Measurements from ENCODE around the gene VAC14.
A peak's percentile ranks its signal among the peaks of the same experiment; 100 is the strongest.

The VAC14 gene

GRCh38 chr16:70765491-70765890 lies 35.5 kb downstream of the VAC14 start:
- TF ChIP-seq EGR1 (IDR thresholded peaks at IDR 0.05) (no peak), NFIC (IDR thresholded peaks at IDR 0.05) (no peak), EP300 (IDR thresholded peaks at IDR 0.05; ENCODE audit: borderline replicate concordance) (no peak), MAX (IDR thresholded peaks at IDR 0.05) (no peak), ZBTB7A (IDR thresholded peaks at IDR 0.05; ENCODE audit: low read depth) (no peak), FOXM1 (IDR thresholded peaks at IDR 0.05; ENCODE audit: borderline replicate concordance, low read depth) (no peak), USF1 (IDR thresholded peaks at IDR 0.05) (no peak), TCF12 (IDR thresholded peaks at IDR 0.05; ENCODE audit: low read depth) (no peak), YY1 (IDR thresholded peaks at IDR 0.05; ENCODE audit: low read depth) (no peak)

GRCh38 chr16:70764632-70765031 lies 36.3 kb downstream of the VAC14 start:
- TF ChIP-seq USF1 (IDR thresholded peaks at IDR 0.05) (no peak), EP300 (IDR thresholded peaks at IDR 0.05; ENCODE audit: borderline replicate concordance) (no peak), NFIC (IDR thresholded peaks at IDR 0.05) (no peak)

GRCh38 chr16:70760221-70760620 lies 40.7 kb downstream of the VAC14 start:
- TF ChIP-seq EGR1 (IDR thresholded peaks at IDR 0.05) (no peak), TEAD4 (IDR thresholded peaks at IDR 0.05) (no peak), RAD21 (IDR thresholded peaks at IDR 0.05; ENCODE audit: low read depth) (no peak; the same call in 1 of the 2 replicates), EP300 (IDR thresholded peaks at IDR 0.05; ENCODE audit: borderline replicate concordance) (no peak), YY1 (IDR thresholded peaks at IDR 0.05; ENCODE audit: low read depth) (no peak), CEBPB (IDR thresholded peaks at IDR 0.05) (no peak), CREB1 (IDR thresholded peaks at IDR 0.05; ENCODE audit: low read depth) (no peak), TAF1 (IDR thresholded peaks at IDR 0.05; ENCODE audit: low read depth) (no peak), ZBTB7A (IDR thresholded peaks at IDR 0.05; ENCODE audit: low read depth) (no peak)

GRCh38 chr16:70759666-70760065 lies 41.3 kb downstream of the VAC14 start:
- TF ChIP-seq TAF1 (IDR thresholded peaks at IDR 0.05; ENCODE audit: low read depth) (no peak), USF1 (IDR thresholded peaks at IDR 0.05) (peak; percentile 43; the same call in 1 of the 2 replicates), EGR1 (IDR thresholded peaks at IDR 0.05) (no peak)

GRCh38 chr16:70758786-70759185 lies 42.2 kb downstream of the VAC14 start:
- TF ChIP-seq EGR1 (IDR thresholded peaks at IDR 0.05) (no peak), TCF12 (IDR thresholded peaks at IDR 0.05; ENCODE audit: low read depth) (no peak), FOXM1 (IDR thresholded peaks at IDR 0.05; ENCODE audit: borderline replicate concordance, low read depth) (no peak), EP300 (IDR thresholded peaks at IDR 0.05; ENCODE audit: borderline replicate concordance) (no peak), ZBTB7A (IDR thresholded peaks at IDR 0.05; ENCODE audit: low read depth) (no peak), TEAD4 (IDR thresholded peaks at IDR 0.05) (no peak), RAD21 (IDR thresholded peaks at IDR 0.05; ENCODE audit: low read depth) (no peak), YY1 (IDR thresholded peaks at IDR 0.05; ENCODE audit: low read depth) (no peak), USF1 (IDR thresholded peaks at IDR 0.05) (no peak), CEBPB (IDR thresholded peaks at IDR 0.05) (no peak), TAF1 (IDR thresholded peaks at IDR 0.05; ENCODE audit: low read depth) (no peak), NFIC (IDR thresholded peaks at IDR 0.05) (no peak), REST (IDR thresholded peaks at IDR 0.05; ENCODE audit: low read depth) (no peak), MAX (IDR thresholded peaks at IDR 0.05) (no peak), CREB1 (IDR thresholded peaks at IDR 0.05; ENCODE audit: low read depth) (no peak)

GRCh38 chr16:70757183-70757582 lies 43.8 kb downstream of the VAC14 start:
- TF ChIP-seq EP300 (IDR thresholded peaks at IDR 0.05; ENCODE audit: borderline replicate concordance) = no peak
- TF ChIP-seq ZBTB7A (IDR thresholded peaks at IDR 0.05; ENCODE audit: low read depth) = no peak
- TF ChIP-seq REST (IDR thresholded peaks at IDR 0.05; ENCODE audit: low read depth) = no peak
- TF ChIP-seq MAX (IDR thresholded peaks at IDR 0.05) = no peak
- TF ChIP-seq CEBPB (IDR thresholded peaks at IDR 0.05) = no peak
- no peak for TF ChIP-seq TEAD4 (IDR thresholded peaks at IDR 0.05)
- no peak for TF ChIP-seq USF1 (IDR thresholded peaks at IDR 0.05)
- TF ChIP-seq NFIC (IDR thresholded peaks at IDR 0.05) = no peak
- TF ChIP-seq TCF12 (IDR thresholded peaks at IDR 0.05; ENCODE audit: low read depth) = no peak
- TF ChIP-seq EGR1 (IDR thresholded peaks at IDR 0.05) = no peak
- no peak for TF ChIP-seq YY1 (IDR thresholded peaks at IDR 0.05; ENCODE audit: low read depth)
- TF ChIP-seq FOXM1 (IDR thresholded peaks at IDR 0.05; ENCODE audit: borderline replicate concordance, low read depth) = no peak
- TF ChIP-seq TAF1 (IDR thresholded peaks at IDR 0.05; ENCODE audit: low read depth) = no peak
- TF ChIP-seq CREB1 (IDR thresholded peaks at IDR 0.05; ENCODE audit: low read depth) = no peak
- TF ChIP-seq RAD21 (IDR thresholded peaks at IDR 0.05; ENCODE audit: low read depth) = no peak
